GM18861 (cell line): ENCODE measurements around the gene NOP10.
"Not testable (repeated sequence)": the region's sequence is repeated elsewhere in the genome, so short reads cannot be mapped to it uniquely, and the experiment has no call there.

Experiments used
- ATAC-seq: cut with Tn5 transposase; IDR thresholded peaks from one replicate; pipeline ENCODE4 v1.9.1; 2021; ENCODE audit not compliant: unreplicated experiment

The NOP10 gene

GRCh38 chr15:34342737-34343575 lies at the start of gene NOP10, which contains the start of gene NUTM1:
Gene NOP10, minus strand, starts transcription at chr15:34343136. Its CDS starts 63 bp downstream, at chr15:34343073.
Gene NUTM1, plus strand, starts transcription at chr15:34343315. Its CDS starts 382 bp downstream, at chr15:34343697.
- peak; percentile 86 for ATAC-seq

GRCh38 chr15:34389594-34390086 lies 46.7 kb upstream of the NOP10 start:
- not testable (repeated sequence) for ATAC-seq

- ATAC-seq = not testable (repeated sequence)
These were observed 39.0 kb upstream of the NOP10 start for GRCh38 chr15:34381829-34382521.

GRCh38 chr15:34380491-34380890 lies 37.6 kb upstream of the NOP10 start:
- ATAC-seq = not testable (repeated sequence)

GRCh38 chr15:34376856-34377255 lies 33.9 kb upstream of the NOP10 start:
- ATAC-seq = no peak

- not testable (repeated sequence) for ATAC-seq
These were observed 32.6 kb upstream of the NOP10 start for GRCh38 chr15:34375541-34375940.

- no peak for ATAC-seq
These were observed 31.9 kb upstream of the NOP10 start for GRCh38 chr15:34374816-34375215.

- no peak for ATAC-seq
These were observed 31.0 kb upstream of the NOP10 start for GRCh38 chr15:34373951-34374350.

GRCh38 chr15:34370643-34371042 lies 27.7 kb upstream of the NOP10 start:
- no peak for ATAC-seq

- ATAC-seq = no peak
These were observed 27.2 kb upstream of the NOP10 start for GRCh38 chr15:34370129-34370528.

- ATAC-seq = peak; percentile 66
These were observed 24.5 kb upstream of the NOP10 start, which contains the start of gene LPCAT4 for GRCh38 chr15:34367101-34368081. Gene LPCAT4, minus strand, starts transcription at chr15:34367196. Its CDS starts 96 bp downstream, at chr15:34367100.

- ATAC-seq = no peak
These were observed 23.5 kb upstream of the NOP10 start for GRCh38 chr15:34366271-34367065.

- ATAC-seq = no peak
These were observed 22.9 kb upstream of the NOP10 start for GRCh38 chr15:34365836-34366235.

GRCh38 chr15:34365091-34365825 lies 22.3 kb upstream of the NOP10 start:
- no peak for ATAC-seq

GRCh38 chr15:34364041-34364440 lies 21.1 kb upstream of the NOP10 start:
- ATAC-seq = no peak

GRCh38 chr15:34362047-34362773 lies 19.3 kb upstream of the NOP10 start:
- ATAC-seq = no peak

- no peak for ATAC-seq
These were observed 18.3 kb upstream of the NOP10 start for GRCh38 chr15:34361278-34361677.

- ATAC-seq = no peak
These were observed 17.4 kb upstream of the NOP10 start for GRCh38 chr15:34360298-34360697.
